HG02885 (cell line): ENCODE data around the gene SEH1L.
"Not testable (repeated sequence)": the region's sequence is repeated elsewhere in the genome, so short reads cannot be mapped to it uniquely, and the experiment has no call there.

ENCODE experiments used
- ATAC-seq: cut with Tn5 transposase; IDR thresholded peaks from one replicate; pipeline ENCODE4 v1.9.1; 2021; ENCODE audit warnings: mild to moderate bottlenecking; ENCODE audit not compliant: unreplicated experiment, poor library complexity

SEH1L gene

GRCh38 chr18:12939162-12939561, 8.6 kb upstream of the SEH1L start:
- ATAC-seq = no peak

DNA sequence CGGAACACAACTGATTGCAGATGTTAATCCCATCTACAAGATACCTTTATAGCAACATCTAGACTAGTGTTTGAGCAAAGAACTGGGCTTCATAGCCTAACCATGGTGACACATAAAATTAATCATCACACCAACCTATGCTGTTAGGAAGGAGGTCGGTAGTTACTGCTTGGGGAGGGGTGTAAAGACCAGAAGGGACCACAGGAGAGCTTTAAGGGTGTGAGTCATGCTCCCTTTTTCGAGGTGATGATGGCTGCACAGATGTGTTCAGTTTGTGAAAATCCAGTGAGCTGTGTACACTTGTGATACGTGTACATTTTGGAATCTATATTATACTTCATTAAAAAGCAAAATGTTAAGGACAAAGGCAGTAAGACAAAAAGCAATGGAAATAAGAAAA, 4.6 kb upstream of the SEH1L start:
- no peak for ATAC-seq

- ATAC-seq = no peak
These were observed 3.1 kb upstream of the SEH1L start for GRCh38 chr18:12944709-12945108.

GRCh38 chr18:12946549-12947284, 1.1 kb upstream of the SEH1L start:
- no peak for ATAC-seq

DNA sequence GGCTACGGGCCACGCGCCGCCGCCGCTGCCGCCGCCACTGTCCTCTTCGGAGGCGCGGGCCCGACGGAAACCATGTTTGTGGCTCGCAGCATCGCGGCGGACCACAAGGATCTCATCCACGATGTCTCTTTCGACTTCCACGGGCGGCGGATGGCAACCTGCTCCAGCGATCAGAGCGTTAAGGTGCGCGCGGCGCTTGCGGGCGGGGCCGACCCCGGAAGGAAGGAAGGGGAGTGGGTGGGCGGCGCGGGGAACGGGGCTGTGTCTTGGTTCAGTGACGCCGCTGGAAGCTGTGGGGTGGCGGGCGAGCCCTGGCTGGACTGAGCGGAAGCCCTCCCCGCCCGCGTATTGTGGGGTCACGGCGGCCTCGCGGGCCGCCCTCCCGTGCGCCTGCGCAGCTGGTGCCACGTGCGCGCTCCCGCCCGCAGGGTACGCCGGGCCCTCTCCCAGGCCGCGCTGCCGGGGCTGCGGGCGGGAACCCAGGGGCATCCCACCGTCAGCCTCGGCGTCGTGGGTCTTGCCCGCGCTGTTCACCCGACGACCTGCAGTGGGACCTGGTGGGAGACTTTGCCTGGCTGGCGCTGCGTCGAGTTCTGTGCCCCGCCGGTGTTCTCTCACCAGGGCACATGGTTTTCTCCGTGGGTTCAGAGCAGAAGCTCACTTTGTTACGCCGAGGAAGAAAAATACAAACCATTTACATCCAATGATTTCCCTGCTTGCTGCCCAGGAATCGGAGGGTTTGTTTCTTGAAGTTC, 416 bp downstream of the SEH1L start:
- peak; percentile 79 for ATAC-seq

DNA sequence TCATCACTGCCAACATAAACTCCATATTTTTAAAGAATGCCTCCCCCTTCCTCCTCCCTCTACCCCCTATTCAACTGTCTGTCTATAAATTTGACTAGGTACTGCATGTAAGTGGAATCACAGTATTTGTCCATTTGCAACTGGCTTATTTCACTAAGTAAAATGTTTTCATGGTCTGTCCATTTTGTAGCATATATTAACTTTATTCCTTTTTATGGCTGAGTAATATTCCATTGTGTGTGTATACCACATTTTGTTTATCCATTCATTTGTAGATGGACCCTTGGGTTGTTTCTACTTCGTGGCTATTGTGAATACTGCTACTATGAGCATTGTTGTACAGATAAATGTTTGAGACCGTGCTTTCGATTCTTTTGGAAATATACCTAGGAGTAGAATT, 10.7 kb downstream of the SEH1L start:
- ATAC-seq = no peak

GRCh38 chr18:12960395-12960794, 12.6 kb downstream of the SEH1L start:
- ATAC-seq = no peak

GRCh38 chr18:12960853-12961397, 13.1 kb downstream of the SEH1L start:
- ATAC-seq = no peak

DNA sequence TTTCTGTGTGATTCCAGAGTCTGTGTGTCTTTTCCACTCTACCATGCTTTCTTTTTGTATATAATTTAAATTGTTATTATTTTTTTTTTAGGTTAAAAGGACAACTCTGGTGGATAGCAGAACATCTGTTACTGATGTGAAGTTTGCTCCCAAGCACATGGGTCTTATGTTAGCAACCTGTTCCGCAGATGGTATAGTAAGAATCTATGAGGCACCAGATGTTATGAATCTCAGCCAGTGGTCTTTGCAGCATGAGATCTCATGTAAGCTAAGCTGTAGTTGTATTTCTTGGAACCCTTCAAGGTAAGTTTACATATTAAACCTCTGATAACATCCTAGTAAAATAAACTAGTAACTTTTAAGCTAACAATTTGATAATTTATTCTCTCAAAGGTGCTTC, 15.3 kb downstream of the SEH1L start:
- ATAC-seq = no peak

GRCh38 chr18:12968115-12968514, 20.3 kb downstream of the SEH1L start:
- ATAC-seq = no peak

DNA sequence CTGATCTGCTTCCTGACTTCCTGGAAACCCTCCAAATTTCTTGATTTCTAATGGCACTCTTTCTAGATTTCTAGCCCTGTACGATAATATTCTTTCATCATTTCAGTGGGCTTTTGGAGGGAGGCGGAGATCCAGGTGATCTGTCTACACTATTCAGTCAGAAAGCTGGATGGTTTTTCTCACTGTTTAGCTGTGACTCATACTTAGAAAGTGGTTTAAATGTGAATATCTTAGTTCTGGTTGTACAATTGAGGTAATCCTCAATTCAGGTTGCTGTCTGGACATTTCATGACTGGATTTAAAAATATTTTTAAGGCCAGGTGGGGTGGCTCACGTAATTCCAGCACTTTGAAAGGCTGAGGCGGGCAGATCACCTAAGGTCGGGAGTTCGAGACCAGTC, 20.8 kb downstream of the SEH1L start:
- ATAC-seq = no peak

DNA sequence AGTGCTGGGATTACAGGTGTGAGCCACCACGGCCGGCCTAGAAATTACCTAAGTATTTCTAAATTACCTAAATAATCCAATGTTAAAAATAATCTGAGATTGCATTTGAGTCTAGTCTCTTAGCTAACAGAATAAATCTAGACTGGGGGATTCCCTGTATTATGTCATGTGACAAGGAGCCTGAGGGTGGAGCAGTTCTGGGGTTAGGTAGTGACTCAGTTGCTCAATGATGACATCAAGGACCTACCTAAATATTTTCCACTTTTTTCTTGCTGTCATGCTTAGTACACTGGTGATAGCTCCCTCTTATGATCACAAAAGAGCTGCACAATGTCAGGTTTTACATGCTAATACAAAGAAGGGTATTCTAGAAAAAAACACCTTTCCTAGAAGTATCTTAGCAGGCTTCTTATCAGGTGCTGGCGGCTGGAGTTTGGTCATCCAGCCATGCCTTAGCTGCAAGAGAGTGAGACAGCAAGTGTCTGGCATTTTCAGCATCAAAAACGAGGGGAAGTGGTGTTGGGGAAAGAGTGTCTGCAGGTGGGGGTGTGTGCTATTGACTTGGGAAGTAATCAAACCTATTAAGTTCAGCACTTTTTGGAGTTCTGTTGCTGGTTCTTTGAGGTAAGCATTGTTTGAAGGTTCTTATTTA, 25.9 kb downstream of the SEH1L start:
- no peak for ATAC-seq

- ATAC-seq = no peak
These were observed 27.7 kb downstream of the SEH1L start for GRCh38 chr18:12975488-12975887.

- no peak for ATAC-seq
These were observed 28.5 kb downstream of the SEH1L start for GRCh38 chr18:12976305-12976704.

GRCh38 chr18:12980065-12980464, 32.3 kb downstream of the SEH1L start:
- ATAC-seq = not testable (repeated sequence)

DNA sequence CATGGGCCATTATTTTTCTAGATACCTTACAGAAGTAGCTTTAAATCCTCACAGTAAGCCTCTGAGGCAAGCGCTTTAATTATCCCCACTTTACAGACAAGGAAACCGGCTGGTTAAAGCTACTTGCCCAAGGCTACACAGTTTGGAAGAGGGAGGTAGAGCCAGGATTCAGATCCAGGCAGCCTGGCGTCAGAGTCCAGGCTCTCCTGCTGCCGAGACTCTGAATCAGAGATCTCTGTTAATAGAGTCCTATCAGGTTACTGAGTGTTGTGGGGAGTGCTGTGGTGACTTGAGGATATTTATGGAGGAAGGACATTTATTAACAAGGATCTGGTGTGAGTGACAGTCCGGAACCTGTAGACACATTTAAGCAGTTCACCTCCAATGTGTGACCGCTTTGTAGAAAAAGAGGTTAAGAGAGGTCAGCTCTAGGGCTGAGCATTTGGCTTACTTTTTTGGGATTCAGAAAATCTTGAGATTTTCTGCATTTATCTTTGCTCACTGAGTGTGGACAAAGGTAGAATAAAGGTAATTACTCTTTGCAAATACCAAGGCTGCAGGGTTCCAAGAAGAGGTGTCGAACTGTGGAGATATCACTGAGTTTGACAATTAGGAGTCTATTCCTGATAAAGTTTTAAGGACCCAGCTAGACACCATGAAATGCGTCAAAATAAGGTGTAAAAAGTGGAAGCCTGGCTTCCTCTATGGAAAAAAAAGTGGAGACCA, 41.7 kb downstream of the SEH1L start:
- no peak for ATAC-seq

DNA sequence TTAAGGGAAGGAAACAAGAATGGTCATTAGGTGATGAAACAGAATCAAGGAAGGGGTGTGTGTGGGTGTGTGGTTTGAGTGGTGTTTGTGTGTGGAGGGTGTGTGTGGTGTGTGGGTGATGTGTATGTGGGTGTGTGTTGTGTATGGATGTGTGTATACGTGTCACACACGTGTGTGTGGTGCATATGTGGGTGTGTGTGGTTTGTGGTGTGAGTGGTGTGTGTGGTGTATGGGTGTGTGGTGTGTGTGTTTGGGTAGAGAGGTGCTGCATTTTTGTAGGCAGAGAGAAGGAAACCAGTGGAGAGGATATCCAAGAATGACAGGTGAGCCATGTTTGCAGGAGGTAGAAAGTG, 42.3 kb downstream of the SEH1L start:
- ATAC-seq = no peak

DNA sequence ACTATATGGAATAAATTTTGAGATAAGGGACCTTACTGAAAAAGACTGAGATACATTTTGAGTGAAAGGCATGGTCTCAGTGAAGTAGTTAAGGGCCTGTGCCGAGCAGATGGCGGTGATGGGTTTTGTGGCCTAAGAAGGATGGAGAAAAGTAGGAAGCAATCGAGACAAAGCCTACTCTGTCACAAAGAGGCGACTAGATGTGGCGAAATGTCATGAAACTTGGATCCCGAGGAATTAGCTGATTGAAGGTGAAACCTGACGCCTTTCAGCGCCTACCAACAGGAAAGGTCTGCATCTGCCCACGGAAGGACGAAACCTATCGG, 42.8 kb downstream of the SEH1L start:
- peak; percentile 3 for ATAC-seq

DNA sequence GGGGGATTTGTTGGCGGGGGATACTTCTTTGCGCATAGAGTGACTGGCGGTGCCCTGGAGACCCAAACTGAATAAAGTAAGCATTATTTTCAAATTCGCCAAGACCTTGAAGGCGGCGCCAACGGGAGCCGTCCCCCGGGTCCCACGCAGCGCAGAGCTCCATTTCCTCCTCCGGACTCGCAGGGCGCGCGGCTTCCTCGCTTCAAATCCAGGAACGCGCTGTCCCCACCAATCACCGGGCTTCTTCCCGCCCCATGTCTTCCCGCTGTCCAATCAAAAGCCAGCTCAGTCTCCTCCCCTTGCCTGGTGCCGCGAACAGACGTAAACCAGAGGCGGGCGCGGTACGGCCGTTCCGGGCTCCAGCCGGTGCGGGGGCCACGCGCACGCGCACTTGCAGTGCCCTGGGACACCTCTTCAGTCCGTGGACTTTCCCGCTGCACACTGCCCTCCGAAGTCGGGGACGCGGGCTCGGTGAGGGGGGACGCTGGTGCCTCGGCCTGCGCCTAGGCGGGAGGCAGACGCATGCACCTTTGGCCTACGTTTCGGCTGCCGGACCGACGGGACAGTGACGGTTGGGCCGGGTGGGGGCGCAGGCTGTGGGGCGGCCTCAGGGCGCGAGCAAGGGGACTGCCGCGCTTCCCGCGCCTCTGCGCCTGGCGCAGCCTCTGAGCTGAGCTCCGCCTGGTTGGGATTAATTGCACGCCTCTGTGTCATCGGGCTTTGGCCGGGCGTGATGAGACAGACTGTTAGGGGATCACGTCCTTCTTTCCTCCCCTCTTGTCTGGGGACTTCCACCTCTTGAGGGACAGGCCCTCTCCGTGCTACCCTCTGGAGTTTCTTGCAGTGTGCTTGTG, 43.4 kb downstream of the SEH1L start, which contains the start of gene CEP192:
Gene CEP192 (plus strand): TSS at position 396 of the 854 bp plus-strand sequence. CDS start 8,063 bp downstream, outside the sequence.
- ATAC-seq = peak; percentile 89

DNA sequence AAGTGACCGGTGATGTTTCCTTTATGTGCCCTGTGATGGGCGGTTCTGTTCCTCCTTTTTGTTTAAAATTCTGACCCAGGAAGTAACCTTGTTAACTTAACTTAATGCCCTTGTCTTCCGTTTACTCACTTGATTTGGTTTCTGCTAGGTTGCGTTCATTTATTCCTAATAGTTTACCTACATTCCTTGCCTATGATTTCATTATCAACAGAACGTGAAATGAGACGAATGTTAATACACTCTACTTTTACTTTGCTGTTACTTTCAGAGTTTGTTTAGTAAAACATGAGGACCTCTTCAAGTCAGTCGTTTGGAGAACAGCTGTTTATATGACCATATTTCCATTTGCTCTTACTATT, 44.0 kb downstream of the SEH1L start:
- no peak for ATAC-seq
